Panc1 (cell line): ENCODE results near the gene CRTAC1.

Experiments
- SIN3A ChIP-seq: IDR thresholded peaks from 2 replicates; pipeline ENCODE4 v1.6.1; 2012; ENCODE audit warnings: low read depth, mild to moderate bottlenecking, low read length, moderate library complexity, borderline replicate concordance; ENCODE audit not compliant: insufficient read depth
- TF ChIP-seq, protein P1 (sequence below): fragments of 450-650 bp; IDR thresholded peaks from 2 replicates; pipeline ENCODE4 v1.5.1; 2017; ENCODE audit warnings: mild to moderate bottlenecking

DNA sequence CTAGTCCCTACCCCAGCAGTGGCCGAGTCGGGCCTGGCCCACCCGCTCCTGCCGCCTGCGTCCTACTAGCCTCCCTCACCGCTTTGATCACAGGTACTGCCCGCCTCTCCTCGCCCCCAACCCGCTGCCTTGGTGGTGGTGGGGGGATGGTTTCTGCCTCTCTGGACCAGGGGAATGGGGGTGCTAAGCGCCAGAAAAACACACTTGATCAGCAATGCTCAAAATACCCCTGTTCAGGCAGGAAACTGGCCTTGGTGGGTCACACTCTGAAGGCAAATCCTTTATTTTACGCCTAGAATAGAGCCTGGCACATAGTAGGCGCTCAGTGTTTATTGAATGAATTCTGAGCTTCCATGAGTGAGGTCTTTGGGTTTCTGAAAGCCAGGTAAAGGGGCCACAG, 1.0 kb upstream of the CRTAC1 start:
- TF ChIP-seq, protein P1, sequence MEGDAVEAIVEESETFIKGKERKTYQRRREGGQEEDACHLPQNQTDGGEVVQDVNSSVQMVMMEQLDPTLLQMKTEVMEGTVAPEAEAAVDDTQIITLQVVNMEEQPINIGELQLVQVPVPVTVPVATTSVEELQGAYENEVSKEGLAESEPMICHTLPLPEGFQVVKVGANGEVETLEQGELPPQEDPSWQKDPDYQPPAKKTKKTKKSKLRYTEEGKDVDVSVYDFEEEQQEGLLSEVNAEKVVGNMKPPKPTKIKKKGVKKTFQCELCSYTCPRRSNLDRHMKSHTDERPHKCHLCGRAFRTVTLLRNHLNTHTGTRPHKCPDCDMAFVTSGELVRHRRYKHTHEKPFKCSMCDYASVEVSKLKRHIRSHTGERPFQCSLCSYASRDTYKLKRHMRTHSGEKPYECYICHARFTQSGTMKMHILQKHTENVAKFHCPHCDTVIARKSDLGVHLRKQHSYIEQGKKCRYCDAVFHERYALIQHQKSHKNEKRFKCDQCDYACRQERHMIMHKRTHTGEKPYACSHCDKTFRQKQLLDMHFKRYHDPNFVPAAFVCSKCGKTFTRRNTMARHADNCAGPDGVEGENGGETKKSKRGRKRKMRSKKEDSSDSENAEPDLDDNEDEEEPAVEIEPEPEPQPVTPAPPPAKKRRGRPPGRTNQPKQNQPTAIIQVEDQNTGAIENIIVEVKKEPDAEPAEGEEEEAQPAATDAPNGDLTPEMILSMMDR = no peak
- no peak for TF ChIP-seq SIN3A
